Bronchial epithelial cell (primary cell): ENCODE results near the gene LYST. TPM values are rescaled to one million over a fixed set of nuclear protein-coding genes. Genes with fewer than 3 reads are reported as not detected.

ENCODE experiments used
- DNase-seq: peaks from one replicate; pipeline ENCODE4 v3.0.0-alpha.2; 2010; ENCODE audit warnings: low read depth
- FAIRE-seq: peaks from 2 replicates; lab custom pipeline; 2011; peaks lifted over from hg19 to GRCh38; lab: Jason Lieb, UNC
- H3K27me3 ChIP-seq: 2 replicates; pipeline ENCODE4 v1.5.1; 2011; ENCODE audit warnings: low read length; ENCODE audit not compliant: control insufficient read depth, insufficient read depth
- H3K36me3 ChIP-seq: 2 replicates; pipeline ENCODE4 v1.5.1; 2011; ENCODE audit warnings: low read length; ENCODE audit not compliant: control insufficient read depth, insufficient read depth
- H3K4me3 ChIP-seq: 2 replicates; pipeline ENCODE4 v1.5.1; 2011; ENCODE audit warnings: mild to moderate bottlenecking, low read depth, low read length, control low read depth
- total RNA-seq: library from RNA; depleted of rRNA; stranded (reverse); fragments of >200 nt; gene quantifications from 2 replicates; pipeline ENCODE4 v1.2.1, GENCODE V29; 2014
- TF ChIP-seq, protein P1 (sequence below): IDR thresholded peaks from 2 replicates; pipeline ENCODE4 v1.5.1; 2011; ENCODE audit warnings: mild to moderate bottlenecking, moderate library complexity, low read length, control low read depth, inconsistent platforms; ENCODE audit not compliant: insufficient read depth, severe bottlenecking

LYST gene
- total RNA-seq, 1 donor from 2014 or later = 14.0 TPM

DNA sequence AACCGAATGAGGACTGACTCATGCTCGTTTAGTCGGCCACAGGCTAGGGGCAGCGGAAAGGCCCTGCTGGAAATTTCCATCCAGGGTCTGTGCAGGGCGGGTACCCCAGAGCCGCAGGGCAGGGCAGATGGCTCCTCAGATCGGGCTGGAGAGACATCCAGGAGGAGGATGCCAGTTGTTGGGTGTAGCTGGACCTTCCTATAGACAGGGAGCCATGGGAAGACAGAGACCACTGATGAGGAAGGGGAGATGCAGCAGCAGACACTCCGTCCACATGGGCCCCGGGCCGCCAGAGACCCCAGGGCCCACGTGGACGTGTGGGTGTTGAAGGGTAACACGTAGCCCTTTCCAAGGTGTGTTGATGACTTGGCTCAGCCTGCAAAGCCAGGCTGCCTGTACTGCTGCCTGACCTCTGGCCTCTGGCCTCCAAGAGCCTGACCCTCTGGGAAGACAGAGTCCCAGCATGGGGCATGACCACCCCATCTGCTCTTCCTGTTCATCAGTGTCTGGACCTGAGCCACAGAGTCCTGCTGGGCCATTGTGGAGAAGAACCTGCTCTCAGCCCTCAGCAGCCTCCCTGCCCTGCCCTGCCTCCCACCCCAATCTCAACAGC, 221.9 kb downstream of the LYST start:
- no peaks in the 10 kb centered on the region for H3K36me3 ChIP-seq
- H3K27me3 ChIP-seq = peaks cover 16% of the 10 kb centered on the region
- DNase-seq (no peak), FAIRE-seq (no peak)
- TF ChIP-seq, protein P1, sequence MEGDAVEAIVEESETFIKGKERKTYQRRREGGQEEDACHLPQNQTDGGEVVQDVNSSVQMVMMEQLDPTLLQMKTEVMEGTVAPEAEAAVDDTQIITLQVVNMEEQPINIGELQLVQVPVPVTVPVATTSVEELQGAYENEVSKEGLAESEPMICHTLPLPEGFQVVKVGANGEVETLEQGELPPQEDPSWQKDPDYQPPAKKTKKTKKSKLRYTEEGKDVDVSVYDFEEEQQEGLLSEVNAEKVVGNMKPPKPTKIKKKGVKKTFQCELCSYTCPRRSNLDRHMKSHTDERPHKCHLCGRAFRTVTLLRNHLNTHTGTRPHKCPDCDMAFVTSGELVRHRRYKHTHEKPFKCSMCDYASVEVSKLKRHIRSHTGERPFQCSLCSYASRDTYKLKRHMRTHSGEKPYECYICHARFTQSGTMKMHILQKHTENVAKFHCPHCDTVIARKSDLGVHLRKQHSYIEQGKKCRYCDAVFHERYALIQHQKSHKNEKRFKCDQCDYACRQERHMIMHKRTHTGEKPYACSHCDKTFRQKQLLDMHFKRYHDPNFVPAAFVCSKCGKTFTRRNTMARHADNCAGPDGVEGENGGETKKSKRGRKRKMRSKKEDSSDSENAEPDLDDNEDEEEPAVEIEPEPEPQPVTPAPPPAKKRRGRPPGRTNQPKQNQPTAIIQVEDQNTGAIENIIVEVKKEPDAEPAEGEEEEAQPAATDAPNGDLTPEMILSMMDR = no peak
- H3K4me3 ChIP-seq = no peak overlapping the region

DNA sequence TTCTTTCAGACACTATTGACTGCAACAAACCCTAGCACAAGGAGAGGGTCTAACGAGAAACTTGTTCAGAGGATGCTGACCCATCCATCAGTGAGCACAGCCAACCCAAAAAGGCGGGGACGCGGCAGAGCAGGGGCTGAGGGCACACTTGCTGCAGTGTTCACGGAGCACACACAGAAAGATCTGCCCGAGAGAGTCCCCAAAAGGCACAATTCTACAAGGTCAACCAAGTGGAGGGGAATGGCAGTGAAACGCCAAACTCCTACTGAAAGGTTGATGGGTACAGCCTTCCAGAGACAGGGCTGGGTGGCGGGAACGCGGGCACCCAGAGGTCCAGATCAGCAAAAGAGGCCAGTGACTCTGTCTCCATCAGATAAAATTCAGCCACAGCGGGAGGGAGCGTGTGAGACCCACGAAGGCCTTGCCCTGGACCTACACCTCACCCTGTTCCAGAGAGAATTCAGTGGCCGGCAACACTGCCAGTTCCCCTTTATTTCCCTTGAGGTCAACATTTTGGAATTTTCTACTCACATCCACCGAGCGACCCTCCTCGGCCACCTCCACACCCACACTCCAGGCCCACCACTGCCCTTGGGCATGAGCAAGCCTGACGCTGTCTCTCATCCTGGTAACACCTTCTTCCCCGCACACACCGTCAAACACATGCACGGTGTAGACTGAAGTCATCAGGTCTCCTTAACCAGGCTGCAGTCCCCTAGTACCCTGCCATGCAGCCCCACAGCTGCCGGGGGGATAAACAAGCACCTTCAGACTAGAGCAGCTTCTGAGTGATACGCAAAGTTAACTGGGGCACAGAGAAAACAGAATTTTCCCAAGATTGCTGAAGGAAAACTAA, 222.6 kb downstream of the LYST start:
- TF ChIP-seq, protein P1 = no peak
- FAIRE-seq (no peak), DNase-seq (no peak)
- Histone ChIP-seq H3K27me3 (peaks cover 13% of the 10 kb centered on the region), H3K4me3 (no peak overlapping the region), H3K36me3 (no peaks in the 10 kb centered on the region)

DNA sequence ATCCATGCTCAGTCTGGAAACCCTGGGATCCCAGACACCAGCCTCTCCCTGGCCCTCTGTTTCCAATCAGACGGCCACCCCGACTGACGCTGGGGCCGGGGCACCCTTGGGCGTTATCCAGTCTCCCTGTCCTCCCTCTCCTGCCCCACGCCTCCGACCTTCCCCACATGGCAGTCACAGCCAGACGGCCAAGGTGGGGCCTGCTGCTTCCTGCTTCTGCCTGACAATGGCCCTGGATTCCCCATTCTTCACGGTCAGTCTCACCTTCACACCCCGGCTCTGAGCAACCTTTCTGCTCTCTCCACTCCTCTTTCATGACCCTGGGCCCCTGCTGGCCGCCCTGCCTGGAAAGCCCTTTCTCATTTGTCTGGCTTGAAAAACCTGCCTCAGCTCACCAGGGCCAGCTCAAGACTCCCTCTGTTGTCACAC, 223.7 kb downstream of the LYST start:
- FAIRE-seq = no peak

DNA sequence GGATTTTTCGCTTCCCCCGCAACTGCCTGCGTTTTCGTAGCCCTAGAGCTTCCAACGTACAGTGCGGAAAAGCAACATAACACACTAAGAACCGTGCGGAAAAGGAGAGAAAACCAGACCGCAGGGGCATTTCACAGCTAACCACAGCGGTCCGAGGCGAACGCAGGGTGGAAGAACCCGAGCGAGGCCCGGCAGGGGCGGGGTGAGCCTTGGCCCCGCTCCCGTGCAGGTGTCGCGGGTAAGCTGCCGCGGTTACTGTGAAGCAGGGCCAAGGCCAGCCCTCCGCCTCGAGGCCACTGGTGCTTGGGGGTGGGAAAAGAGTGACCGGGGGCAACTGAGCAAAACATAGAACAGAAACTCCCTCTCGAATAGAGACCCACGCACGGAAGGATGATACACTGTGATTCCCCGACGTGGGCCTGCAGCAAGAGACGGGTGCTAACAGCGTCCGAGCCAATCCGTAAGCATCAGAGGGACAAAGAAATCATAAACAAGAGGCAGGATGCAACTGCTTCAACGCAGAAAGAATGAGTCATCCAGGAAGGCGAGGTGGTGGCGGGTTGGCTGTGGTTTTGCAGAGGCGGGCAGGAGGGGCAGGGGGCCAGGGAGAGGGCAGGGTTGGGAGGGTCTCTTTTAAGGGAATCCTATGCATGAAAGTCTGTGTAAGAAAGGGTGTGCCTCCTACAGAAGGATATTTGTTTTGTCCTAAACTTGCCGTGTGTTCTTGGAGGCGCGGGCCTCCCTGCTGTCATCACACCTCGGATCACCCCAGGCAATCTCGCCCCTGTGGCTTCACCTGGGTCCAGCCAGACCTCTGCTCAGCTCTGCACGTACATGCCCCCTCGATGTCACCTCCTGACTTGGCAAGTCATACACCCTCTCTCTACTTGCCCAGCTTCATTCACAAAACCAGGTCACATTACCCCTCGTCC, 224.4 kb downstream of the LYST start:
- Histone ChIP-seq H3K36me3 (no peaks in the 10 kb centered on the region), H3K4me3 (no peak overlapping the region), H3K27me3 (peaks cover 5% of the 10 kb centered on the region)
- DNase-seq (peak; percentile 30), FAIRE-seq (peak; percentile 50)
- TF ChIP-seq, protein P1 = no peak

More for the DNA sequence above, 223.7 kb downstream of the LYST start:
- no peak for DNase-seq
- H3K36me3 ChIP-seq = no peaks in the 10 kb centered on the region
- no peak overlapping the region for H3K4me3 ChIP-seq
- TF ChIP-seq, protein P1 = no peak
- H3K27me3 ChIP-seq = peaks cover 5% of the 10 kb centered on the region

DNA sequence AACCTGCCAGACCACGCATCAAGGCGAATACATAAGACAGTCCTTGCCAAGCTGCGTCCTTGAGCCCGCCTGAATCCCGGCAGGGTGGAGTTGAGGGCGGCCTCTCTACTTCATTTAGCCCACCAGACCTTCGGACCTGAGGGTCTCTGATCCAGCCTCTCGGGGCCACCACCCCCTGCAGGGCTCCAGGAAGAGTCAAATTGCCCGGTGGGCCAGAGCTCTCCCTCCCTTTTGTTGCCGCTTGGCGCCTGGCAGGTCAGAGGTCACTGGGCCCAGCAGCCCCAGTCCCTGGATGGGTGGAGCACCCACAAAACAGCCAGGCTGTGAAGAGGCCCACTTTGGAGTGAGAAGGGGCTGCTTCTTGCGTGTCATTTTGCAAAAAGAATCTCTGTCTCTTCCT, 226.1 kb downstream of the LYST start:
- Histone ChIP-seq H3K36me3 (no peaks in the 10 kb centered on the region), H3K27me3 (no peaks in the 10 kb centered on the region), H3K4me3 (no peak overlapping the region)
- TF ChIP-seq, protein P1 = no peak
- no peak for DNase-seq
- FAIRE-seq = no peak
